HG02759 (cell line): ENCODE results near the gene ANGPTL4.
"Not testable (repeated sequence)": the region's sequence is repeated elsewhere in the genome, so short reads cannot be mapped to it uniquely, and the experiment has no call there.

Experiments used
- ATAC-seq: cut with Tn5 transposase; IDR thresholded peaks from one replicate; pipeline ENCODE4 v1.9.1; 2021; ENCODE audit warnings: mild to moderate bottlenecking, moderate library complexity; ENCODE audit not compliant: unreplicated experiment

Gene ANGPTL4, protein sequence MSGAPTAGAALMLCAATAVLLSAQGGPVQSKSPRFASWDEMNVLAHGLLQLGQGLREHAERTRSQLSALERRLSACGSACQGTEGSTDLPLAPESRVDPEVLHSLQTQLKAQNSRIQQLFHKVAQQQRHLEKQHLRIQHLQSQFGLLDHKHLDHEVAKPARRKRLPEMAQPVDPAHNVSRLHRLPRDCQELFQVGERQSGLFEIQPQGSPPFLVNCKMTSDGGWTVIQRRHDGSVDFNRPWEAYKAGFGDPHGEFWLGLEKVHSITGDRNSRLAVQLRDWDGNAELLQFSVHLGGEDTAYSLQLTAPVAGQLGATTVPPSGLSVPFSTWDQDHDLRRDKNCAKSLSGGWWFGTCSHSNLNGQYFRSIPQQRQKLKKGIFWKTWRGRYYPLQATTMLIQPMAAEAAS

DNA sequence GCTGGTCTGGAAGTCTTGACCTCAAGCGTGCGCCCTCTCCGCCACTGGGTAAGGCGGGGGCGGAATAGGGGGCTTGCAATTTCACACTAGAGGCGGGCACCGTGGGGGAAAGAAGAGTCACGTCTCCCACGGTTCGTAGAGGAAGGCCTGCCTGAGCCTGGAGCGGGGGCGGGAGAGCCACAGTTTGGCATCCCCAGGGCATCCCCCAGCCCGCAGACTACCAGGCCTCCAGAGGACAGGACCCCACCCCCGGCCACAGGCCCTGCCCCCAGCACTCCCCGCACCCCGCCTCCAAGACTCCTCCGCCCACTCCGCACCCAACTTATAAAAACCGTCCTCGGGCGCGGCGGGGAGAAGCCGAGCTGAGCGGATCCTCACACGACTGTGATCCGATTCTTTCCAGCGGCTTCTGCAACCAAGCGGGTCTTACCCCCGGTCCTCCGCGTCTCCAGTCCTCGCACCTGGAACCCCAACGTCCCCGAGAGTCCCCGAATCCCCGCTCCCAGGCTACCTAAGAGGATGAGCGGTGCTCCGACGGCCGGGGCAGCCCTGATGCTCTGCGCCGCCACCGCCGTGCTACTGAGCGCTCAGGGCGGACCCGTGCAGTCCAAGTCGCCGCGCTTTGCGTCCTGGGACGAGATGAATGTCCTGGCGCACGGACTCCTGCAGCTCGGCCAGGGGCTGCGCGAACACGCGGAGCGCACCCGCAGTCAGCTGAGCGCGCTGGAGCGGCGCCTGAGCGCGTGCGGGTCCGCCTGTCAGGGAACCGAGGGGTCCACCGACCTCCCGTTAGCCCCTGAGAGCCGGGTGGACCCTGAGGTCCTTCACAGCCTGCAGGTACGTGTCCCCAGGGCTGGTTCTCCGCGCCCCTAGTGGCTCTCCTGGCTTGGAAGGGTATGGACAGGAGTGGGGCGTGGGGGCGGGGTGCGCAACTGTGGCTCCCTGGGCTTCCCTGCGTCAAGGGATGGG, at the start of gene ANGPTL4:
TSS of gene ANGPTL4 (plus strand) at position 353 of the 969 bp plus-strand sequence. CDS start at position 520, 167 bp downstream.
- ATAC-seq, result no peak

DNA sequence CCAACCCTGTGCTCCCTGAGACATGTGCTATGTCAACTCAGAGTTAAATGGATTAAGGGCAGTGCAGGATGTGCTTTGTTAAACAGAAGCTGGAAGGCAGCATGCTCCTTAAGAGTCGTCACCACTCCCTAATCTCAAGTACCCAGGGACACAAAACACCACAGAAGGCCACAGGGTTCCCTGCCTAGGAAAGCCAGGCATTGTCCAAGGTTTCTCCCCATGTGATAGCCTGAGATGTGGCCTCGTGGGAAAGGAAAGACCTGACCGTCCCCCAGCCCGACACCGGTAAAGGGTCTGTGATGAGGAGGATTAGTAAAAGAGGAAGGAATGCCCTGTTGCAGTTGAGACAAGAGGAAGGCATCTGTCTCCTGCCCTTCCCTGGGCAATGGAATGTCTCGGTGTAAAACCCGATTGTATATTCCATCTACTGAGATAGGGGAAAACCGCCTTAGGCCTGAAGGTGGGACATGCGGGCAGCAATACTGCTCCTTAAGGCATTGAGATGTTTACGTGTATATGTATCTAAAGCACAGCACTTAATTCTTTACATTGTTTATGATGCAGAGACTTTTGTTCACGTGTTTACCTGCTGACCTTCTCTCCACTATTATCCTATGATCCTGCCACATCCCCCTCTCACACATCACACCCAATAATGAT, 48.8 kb upstream of the ANGPTL4 start:
- not testable (repeated sequence) for ATAC-seq

DNA sequence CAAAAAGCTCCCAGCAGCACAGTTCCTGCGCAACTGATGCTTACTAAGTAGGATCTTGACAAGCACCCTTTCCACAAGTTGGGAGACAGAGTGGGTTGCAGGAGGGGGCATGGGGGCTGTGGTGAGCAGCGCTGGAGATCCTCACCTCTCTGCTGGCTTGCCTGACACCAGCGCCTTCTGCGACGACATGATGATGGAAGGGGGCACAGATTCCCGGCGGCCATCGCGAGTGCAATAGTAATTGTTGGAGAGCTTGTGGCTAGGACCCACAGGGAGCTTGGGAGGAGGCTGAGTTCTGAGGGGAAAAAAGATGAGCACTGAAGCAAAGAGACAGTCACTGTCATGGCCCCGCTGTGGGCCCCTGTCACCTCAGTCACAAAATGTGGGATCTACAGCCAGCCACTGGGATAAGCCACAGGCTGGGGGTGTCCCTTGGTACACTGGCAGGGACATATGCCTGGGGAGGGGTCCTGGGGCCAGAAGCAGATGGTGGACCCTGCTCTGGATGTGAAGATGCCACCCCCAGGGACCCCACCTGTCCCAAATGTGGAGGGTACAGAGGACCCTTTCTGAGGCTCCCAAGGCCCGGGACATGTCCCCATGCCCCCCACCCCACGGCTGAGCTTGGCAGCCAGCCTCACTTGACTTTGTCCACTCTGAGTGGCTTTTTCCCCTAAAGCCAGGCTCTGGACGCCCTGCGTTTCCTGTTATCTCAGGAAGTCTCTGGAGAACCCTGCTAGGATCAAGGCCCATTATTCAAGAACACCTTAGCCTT, 47.4 kb upstream of the ANGPTL4 start:
- ATAC-seq, result no peak

DNA sequence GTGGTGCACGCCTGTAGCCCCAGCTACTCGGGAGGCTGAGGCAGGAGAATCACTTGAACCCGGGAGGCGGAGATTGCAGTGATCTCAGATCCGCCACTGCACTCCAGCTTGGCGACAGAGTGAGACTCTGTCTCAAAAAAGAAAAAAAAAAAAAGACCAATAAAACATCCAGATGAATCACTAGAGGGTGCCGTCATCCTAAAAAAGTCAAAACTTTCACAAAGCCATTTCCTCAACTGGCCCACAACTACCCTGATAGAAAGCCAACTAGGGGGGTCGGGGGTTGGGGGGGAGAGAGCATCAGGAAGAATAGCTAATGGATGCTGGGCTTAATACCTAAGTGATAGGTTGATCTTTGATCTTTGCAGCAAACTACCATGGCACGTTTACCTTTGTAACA, 45.1 kb upstream of the ANGPTL4 start:
- not testable (repeated sequence) for ATAC-seq

DNA sequence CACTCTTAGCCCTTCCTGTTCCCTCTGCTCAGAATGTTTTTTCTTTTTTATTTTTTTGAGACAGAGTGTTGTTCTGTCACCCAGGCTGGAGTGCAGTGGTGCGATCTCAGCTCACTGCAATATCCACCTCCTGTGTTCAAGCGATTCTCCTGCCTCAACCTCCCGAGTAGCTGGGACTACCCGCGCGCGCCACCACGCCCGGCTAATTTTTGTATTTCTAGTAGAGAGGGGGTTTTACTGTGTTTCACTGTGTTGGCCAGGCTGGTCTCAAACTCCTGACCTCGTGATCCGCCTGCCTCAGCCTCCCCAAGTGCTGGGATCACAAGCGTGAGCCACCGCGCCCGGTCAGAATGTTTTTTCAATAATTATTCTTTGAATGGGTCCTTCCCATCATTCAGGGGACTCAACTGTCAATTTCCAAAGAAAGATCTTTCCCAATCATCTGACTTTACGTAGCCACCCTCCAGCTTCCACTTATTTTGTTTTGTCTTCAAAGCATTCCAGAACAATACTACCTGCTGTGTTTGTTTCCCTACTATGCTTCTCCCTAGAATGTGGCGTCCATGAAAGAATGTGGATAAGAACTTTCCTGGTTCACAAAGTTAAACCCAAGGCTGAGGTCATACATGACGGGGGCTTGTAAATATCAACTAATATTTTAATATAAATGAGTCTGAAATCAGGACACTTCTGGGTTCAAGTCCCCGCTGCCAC, 44.0 kb upstream of the ANGPTL4 start:
- ATAC-seq, result no peak

DNA sequence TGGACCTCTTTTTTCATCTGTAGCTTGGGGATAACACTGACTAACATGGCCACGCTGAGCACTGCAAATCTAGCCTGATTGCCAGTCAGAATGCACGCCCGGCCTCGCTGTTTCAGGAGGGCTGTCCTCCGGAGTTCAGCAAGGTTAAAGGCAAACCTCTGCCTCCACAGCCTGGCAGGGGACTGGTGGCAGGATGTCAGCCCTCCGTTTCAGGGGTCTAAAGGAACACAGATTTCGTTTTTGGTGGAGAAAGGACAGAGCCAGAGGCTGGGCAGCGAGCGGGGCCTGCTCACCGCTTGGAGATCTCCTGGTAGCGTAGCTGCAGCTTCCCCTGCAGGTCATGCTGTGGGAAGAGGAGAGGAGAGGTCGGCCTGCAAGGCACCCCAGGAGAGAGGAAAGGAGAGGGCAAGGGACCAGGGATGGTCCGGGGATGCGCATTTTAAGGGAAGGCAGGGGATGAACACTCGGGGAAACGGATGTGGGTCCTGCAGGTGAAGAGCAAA, 43.3 kb upstream of the ANGPTL4 start:
- peak; percentile 4 for ATAC-seq

DNA sequence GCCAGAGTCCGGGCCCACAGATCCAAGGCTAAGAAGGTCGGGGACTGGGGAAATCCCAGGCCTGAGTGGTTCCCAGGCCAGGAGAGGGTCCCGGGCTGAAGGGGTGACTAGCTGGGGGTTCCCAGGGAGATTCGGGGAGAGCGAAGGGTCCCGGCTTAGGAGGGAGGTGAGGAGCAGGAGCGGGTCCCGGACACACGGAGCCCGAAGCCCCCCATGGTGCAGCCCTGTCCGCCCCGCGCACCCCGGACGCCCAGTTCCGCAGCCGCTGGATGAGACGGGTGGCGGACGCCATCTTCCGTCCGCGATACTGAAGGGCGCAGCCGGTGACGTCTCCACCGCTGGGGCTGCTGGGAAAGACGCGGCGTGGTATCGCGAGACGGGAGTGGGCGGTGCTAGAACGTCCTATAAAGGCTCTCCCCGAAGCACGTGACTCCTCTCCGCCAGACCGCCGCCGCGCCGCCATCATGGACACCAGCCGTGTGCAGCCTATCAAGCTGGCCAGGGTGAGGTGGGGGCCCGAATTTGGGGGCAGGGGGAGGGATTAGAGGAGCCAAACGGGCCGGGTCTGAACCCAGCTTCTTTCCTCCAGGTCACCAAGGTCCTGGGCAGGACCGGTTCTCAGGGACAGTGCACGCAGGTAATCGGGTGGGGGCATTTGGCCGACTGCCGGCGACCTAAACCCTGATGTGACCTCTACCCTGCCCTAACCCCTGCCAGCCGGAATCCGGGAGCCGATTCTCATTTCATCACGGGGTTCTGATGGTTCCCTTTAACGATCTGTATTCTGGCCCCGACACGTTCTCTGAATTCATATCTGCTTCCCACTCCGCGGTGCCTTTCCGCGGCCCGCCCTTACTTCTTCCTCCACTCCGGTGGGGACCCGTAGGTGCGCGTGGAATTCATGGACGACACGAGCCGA, 42.6 kb upstream of the ANGPTL4 start, which contains the start of the genes NDUFA7 and RPS28:
TSS of gene NDUFA7 (minus strand) at position 309 of the 919 bp plus-strand sequence. CDS start at position 292, 17 bp downstream.
TSS of gene RPS28 (plus strand) at position 430 of the 919 bp plus-strand sequence. CDS start at position 465, 35 bp downstream.
- peak; percentile 92 for ATAC-seq

DNA sequence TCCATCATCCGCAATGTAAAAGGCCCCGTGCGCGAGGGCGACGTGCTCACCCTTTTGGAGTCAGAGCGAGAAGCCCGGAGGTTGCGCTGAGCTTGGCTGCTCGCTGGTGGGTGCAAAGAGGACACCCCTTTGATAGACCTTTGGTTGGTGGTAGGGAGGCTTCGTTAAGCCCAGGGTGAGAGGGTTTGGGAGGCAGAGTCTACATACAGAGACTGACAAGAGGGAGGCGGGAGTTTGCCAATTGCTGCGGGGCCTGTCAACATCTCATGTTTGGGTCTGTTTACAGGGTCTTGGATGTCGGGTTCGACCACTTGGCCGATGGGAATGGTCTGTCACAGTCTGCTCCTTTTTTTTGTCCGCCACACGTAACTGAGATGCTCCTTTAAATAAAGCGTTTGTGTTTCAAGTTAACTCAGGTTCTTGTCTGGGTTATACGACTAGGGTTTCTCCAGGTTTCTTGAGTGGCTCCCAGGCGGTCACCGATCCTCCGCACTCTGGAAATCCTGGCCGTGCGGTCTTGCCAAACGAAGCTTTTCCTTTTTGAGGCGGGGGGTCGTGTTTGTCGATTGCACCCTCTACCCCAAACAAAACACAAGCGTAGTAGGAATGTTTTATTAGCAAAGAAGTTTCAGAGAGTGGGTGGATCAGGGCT, 41.8 kb upstream of the ANGPTL4 start:
- no peak for ATAC-seq

DNA sequence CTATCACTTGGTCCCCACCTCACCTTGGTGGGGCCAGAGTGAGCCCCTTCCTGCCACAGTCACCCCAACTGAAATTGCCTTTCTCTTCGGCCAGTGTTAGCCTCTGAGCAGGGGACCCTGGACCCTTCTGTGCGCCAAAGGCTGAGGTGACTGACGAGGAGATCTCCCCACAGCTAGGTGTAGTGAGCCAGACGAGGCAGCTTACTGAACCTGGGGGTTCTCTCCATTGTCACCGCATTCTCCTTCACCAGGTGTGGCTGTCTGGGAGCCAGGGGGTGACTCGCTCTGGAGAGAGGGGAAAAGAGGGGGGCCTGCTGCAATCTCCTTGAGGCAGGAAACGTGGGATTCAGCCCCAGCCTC, 41.3 kb upstream of the ANGPTL4 start:
- ATAC-seq, result no peak

DNA sequence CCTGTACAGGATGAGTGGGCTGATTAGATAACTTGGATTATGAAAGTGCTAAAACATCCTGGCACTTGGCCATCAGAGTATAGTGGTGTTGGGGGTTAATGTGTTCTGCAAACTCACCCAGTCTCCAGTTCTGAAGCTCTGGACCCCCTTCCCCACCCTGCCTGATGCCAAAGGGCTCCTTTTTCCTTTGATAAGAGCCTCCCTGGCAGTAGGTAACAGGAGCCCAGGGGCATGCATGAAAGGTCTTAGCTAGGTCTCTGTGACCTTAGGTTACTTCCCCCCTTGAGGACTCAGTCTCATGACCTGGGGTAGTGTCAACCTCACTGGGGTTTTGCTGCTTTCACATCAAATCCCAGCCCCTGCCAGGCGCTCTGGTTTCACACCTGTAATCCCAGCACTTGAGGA, 40.2 kb upstream of the ANGPTL4 start:
- no peak for ATAC-seq

DNA sequence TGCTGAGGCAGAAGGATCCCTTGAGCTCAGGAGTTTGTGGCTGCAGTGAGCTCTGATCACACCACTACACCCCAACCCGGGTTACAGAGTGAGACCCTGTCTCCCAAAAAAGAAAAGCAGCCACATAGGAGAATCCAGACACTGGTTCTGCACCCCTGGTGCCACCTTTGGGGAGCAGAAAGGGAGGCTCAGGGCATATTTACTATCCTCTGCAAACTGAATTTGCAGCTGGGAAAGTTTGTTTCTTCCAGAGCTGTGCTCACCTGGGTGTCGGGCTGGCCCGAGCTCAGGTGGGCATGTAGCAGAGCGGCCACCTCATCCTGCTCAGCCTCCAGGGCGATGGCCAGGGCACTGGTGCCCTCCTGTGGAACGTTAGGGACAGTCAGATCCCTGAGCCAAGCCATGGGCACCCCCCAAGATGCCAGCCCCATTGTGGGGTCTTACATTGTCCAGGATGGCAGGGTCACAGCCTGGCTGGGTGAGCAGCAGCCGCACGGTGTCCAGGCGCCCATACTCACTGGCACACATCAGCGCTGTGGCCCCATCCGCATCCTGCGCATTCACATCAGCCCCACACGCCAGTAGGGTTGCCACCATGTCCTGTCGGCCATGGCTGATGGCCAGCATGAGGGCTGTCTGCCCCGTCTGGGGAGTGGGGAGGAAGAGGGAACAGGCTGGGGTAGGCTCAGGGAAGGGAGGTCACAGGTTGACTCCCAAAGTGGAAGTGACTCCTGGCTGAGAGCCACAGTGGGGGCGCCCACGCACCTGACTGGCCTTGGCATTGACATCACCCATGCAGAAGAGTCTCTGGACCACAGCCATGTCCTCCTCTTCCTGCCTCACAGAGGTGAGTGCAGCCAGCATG, 39.5 kb upstream of the ANGPTL4 start:
- ATAC-seq, result no peak

DNA sequence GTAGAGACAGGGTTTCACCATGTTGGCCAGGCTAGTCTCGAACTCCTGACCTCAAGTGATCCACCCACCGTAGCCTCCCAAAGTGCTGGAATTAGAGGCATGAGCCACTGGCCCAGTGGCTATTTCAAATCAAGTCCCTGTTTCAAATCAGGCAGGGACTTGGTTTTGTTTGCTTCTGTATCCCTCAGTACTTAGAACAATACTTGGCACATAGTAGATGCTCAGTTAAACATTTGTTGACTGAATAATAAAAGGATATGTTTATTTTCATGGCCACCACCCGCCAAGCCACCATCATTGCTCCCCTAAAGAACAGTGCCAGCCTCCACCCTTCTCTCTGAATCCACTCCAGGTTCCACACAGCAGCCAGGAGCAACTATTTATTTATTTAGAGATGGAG, 38.5 kb upstream of the ANGPTL4 start:
- no peak for ATAC-seq

DNA sequence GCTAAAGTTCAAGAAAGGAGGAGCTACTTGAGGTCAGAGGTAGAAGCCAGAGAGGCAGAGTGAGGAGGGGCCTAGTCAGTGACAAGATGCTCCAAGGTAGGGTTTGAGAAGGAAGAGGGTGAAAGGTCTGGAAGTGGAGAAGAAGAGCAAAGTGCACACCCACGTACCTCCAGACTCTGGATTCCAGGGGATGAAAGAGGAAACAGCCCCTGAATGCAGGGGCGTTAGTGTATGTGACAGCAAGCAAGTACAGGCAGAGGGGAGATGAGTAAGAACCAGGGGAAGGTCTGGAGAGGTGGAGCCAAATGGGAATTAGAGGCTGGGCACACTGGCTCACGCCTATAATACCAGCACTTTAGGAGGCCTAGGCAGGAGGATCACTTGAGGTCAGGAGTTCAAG, 34.0 kb upstream of the ANGPTL4 start:
- no peak for ATAC-seq

DNA sequence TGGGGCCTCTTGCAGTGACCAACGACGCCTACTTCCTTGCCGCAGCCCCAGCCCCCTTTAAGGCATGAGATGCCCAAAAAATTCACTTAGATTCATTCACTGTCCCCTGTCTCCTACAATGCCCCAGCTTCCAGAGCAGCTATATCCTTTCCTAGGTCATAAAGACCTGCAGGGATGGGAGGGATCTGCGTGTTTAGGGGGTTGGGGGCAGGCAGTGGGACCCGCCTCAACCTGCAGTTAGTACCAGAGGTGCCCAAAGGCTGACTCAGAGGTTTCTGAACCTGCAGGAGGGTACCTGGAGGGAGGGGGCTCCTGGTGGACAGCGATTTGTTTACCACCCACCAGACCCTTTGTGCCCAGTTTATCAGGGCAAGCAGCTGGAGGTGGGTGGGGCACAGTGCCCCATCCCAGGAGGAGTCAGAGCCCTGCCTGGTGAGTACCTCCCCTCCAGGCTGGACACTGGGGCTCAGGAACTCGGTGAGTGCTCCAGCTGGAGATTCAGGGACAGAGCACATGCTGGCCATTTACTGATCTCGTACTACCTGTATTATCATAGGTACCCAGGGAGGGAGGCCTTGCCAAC, 32.6 kb upstream of the ANGPTL4 start:
- ATAC-seq, result no peak

DNA sequence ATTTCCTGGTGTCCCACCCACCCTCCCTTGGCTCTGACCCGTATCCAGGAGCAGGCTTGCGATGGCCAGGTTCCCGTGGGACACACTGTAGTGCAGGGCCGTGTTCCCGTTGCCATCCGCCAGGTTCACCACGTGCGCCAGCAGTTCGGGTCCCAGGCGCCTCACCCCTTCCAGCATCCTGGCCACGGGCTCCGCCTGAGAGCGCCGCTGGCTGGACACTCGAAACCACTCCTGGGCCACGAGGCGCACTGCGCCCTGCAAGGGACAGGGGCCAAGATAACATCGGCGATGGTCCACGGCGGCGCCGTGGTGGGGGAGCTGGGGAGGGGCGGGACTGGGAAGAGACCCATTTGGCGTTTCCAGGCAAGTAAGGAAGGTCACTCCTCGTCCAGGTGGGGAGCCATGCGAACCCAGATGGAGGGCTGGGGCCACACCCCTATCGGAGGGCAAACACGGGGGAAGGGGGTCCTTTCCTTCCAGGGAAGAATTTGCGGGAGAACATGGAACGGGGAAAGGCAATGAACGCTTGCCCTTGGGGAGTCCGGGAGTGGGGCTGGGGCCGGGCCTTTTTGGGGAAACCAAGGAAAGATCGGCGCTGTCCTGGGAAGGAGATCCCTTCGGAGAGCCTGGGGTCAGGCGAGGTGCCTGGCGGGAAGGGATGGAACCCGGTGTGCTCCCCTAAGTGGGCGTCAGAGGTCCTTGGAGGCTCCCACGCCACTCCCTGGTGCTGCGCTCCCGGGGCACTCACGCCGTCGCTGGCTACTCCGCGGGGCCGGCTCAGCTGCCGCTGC, 30.8 kb upstream of the ANGPTL4 start:
- ATAC-seq, result no peak
